ENCODE data around the gene RPL36.

The RPL36 gene

GRCh38 chr19:5645409-5645808 lies 44.7 kb upstream of the RPL36 start:
- intact Hi-C loops (cut with DNase I; ENCODE audit: low total_unique reads), result no loop called here
- TF ChIP-seq CTCF (IDR thresholded peaks at IDR 0.05), result no peak
- DNase-seq, result no peak
- Histone ChIP-seq H3K4me3 (no peak overlapping the region), H3K36me3 (peaks cover 62 to 83% (median 75%) of the 10 kb centered on the region in 3 donors), H3K4me1 (peaks cover 0 to 7% (median 0%) of the 10 kb centered on the region in 4 donors), H3K27ac (no peak overlapping the region), H3K27me3 (no peaks in the 10 kb centered on the region), H3K9me3 (no peaks in the 10 kb centered on the region)

GRCh38 chr19:5646703-5647102 lies 43.4 kb upstream of the RPL36 start:
- Histone ChIP-seq H3K27me3 (no peaks in the 10 kb centered on the region), H3K9me3 (no peaks in the 10 kb centered on the region), H3K4me3 (no peak overlapping the region), H3K4me1 (peaks cover 0 to 7% (median 0%) of the 10 kb centered on the region in 4 donors), H3K36me3 (peaks cover 72 to 89% (median 84%) of the 10 kb centered on the region in 3 donors), H3K27ac (no peak overlapping the region)
- TF ChIP-seq CTCF (IDR thresholded peaks at IDR 0.05), result no peak
- intact Hi-C loops (cut with DNase I; ENCODE audit: low total_unique reads), result no loop called here
- no peak for DNase-seq

- no peaks in the 10 kb centered on the region for H3K9me3 ChIP-seq
- no peak overlapping the region for H3K27ac ChIP-seq
- H3K27me3 ChIP-seq, result no peaks in the 10 kb centered on the region
- no peak for TF ChIP-seq CTCF (IDR thresholded peaks at IDR 0.05)
- intact Hi-C loops (cut with DNase I; ENCODE audit: low total_unique reads), result no loop called here
- peaks cover 78 to 91% (median 85%) of the 10 kb centered on the region in 3 donors for H3K36me3 ChIP-seq
- peaks cover 0 to 2% (median 0%) of the 10 kb centered on the region in 4 donors for H3K4me1 ChIP-seq
- no peak overlapping the region for H3K4me3 ChIP-seq
- no peak for DNase-seq
Observed at GRCh38 chr19:5648464-5648863, 41.6 kb upstream of the RPL36 start.

- Histone ChIP-seq H3K36me3 (peaks cover 83 to 93% (median 90%) of the 10 kb centered on the region in 3 donors), H3K4me3 (no peak overlapping the region), H3K4me1 (no peaks in the 10 kb centered on the region), H3K27me3 (no peaks in the 10 kb centered on the region), H3K9me3 (no peaks in the 10 kb centered on the region), H3K27ac (no peak overlapping the region)
- no peak for TF ChIP-seq CTCF (IDR thresholded peaks at IDR 0.05)
- intact Hi-C loops (cut with DNase I; ENCODE audit: low total_unique reads), result no loop called here
- no peak for DNase-seq
Observed at GRCh38 chr19:5651361-5651760, 38.7 kb upstream of the RPL36 start.

- TF ChIP-seq CTCF (IDR thresholded peaks at IDR 0.05), result no peak
- no peaks in the 10 kb centered on the region for H3K9me3 ChIP-seq
- H3K27me3 ChIP-seq, result no peaks in the 10 kb centered on the region
- no peak overlapping the region for H3K27ac ChIP-seq
- intact Hi-C loops (cut with DNase I; ENCODE audit: low total_unique reads), result no loop called here
- H3K4me3 ChIP-seq, result no peak overlapping the region
- no peaks in the 10 kb centered on the region for H3K4me1 ChIP-seq
- H3K36me3 ChIP-seq, result peaks cover 83 to 93% (median 90%) of the 10 kb centered on the region in 3 donors
- DNase-seq, result no peak
Observed at GRCh38 chr19:5652261-5652660, 37.8 kb upstream of the RPL36 start.

GRCh38 chr19:5654931-5655330 lies 35.2 kb upstream of the RPL36 start:
- H3K9me3 ChIP-seq, result no peaks in the 10 kb centered on the region
- no peak overlapping the region for H3K27ac ChIP-seq
- peak in 1 of 2 donors; percentile 27 for DNase-seq
- peaks cover 96 to 100% (median 97%) of the 10 kb centered on the region in 3 donors for H3K36me3 ChIP-seq
- intact Hi-C loops (cut with DNase I; ENCODE audit: low total_unique reads), result no loop called here
- no peaks in the 10 kb centered on the region for H3K4me1 ChIP-seq
- TF ChIP-seq CTCF (IDR thresholded peaks at IDR 0.05), result no peak
- H3K4me3 ChIP-seq, result no peak overlapping the region
- H3K27me3 ChIP-seq, result no peaks in the 10 kb centered on the region
